ENCODE measurements around the gene SVBP.

The SVBP gene

DNA sequence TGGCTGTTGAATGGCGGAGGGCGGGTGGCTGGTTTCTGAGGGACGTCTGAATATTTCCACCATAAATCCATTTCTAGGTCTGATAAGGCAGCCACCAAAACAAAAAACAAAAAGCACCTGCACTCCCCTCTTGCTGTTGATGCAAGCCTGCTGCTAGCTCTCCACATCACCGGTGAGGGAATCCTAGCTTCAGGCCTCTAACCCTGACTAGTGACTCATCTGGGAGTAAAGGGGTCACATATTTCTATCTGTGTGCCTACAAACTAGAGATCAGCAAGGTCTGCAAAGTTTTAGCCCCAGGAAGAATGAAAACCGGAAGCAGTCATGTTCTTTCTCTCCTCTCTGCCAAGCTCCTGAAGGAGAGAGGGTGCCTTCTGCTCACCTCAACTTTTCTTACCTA lies 10.6 kb downstream of the SVBP start:
- ChIA-PET CTCF (interaction anchor here (1.0 to 1.2 kb wide), 2 partner anchors 26 to 29 kb away, joined by 3 to 4 read pairs; no protein-coding TSS in a partner anchor), POLR2A (no interaction called here)
- TF ChIP-seq, protein P1, sequence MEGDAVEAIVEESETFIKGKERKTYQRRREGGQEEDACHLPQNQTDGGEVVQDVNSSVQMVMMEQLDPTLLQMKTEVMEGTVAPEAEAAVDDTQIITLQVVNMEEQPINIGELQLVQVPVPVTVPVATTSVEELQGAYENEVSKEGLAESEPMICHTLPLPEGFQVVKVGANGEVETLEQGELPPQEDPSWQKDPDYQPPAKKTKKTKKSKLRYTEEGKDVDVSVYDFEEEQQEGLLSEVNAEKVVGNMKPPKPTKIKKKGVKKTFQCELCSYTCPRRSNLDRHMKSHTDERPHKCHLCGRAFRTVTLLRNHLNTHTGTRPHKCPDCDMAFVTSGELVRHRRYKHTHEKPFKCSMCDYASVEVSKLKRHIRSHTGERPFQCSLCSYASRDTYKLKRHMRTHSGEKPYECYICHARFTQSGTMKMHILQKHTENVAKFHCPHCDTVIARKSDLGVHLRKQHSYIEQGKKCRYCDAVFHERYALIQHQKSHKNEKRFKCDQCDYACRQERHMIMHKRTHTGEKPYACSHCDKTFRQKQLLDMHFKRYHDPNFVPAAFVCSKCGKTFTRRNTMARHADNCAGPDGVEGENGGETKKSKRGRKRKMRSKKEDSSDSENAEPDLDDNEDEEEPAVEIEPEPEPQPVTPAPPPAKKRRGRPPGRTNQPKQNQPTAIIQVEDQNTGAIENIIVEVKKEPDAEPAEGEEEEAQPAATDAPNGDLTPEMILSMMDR (IDR thresholded peaks at IDR 0.05; ENCODE audit: control extremely low read depth, extremely low read depth, low read depth, missing control alignments), result no peak
- DNase-seq (ENCODE audit: extremely low spot score), result no peak

DNA sequence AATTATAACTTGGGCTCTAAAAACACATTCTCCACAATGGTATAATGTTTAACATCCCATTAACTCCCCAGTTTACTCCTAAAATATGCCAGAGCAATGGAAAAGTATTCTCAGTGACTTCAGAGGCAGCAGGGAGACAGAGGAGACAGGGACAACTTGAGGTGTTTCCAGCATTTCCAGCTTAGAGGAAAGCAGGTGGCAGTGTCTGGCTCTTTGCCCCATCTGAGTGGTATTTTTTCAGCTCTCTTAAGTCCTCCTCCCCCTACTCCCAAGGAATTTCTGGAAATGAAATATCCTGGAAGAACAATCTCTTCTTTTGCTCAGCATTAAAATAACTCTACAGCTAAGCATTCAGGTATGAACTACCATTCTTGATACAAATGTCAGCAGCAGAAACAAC lies 11.0 kb downstream of the SVBP start:
- CTCF ChIA-PET, result interaction anchor here (1.0 to 1.2 kb wide), 3 partner anchors 26 to 28 kb away, joined by 3 to 4 read pairs (median 3); no protein-coding TSS in a partner anchor

DNA sequence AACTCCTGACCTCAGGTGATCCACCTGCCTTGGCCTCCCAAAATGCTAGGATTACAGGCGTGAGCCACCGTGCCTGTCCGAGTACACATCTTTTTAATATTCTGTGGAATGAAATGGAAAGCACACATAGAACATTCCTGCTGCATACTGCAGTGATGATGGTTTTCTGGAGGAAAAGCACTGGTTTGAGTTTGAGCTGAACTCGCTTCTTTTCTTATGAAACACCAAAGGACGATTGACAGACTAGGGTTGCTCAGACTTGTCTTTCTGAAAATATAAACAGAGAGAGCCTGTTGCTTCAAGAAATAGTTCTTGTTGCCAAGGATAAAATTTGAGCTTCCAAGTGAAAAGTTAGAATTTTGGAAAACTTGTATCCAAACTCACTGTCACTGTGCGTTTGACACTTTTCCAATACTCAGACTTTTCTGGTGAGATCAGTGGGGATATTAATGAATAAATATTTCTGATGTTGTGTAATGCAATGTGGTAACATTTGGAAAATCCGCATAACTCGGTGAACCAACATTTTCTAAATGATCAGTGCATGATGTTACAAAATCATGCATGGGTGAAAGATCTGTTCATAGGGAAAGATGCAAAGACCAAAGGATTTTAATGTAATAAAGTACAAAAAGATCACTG lies 15.2 kb downstream of the SVBP start:
- TF ChIP-seq, protein P1 (IDR thresholded peaks at IDR 0.05; ENCODE audit: control extremely low read depth, extremely low read depth, low read depth, missing control alignments), result no peak
- DNase-seq (ENCODE audit: extremely low spot score), result no peak
- ChIA-PET CTCF (interaction anchor here (1.0 to 1.3 kb wide), 2 partner anchors 14 to 18 kb away, joined by 3 read pairs; partner anchors contain the start of gene ERMAP), POLR2A (no interaction called here)

More for the DNA sequence above, 11.0 kb downstream of the SVBP start:
- DNase-seq (ENCODE audit: extremely low spot score), result no peak
- TF ChIP-seq, protein P1 (IDR thresholded peaks at IDR 0.05; ENCODE audit: control extremely low read depth, extremely low read depth, low read depth, missing control alignments), result no peak
- POLR2A ChIA-PET, result no interaction called here

DNA sequence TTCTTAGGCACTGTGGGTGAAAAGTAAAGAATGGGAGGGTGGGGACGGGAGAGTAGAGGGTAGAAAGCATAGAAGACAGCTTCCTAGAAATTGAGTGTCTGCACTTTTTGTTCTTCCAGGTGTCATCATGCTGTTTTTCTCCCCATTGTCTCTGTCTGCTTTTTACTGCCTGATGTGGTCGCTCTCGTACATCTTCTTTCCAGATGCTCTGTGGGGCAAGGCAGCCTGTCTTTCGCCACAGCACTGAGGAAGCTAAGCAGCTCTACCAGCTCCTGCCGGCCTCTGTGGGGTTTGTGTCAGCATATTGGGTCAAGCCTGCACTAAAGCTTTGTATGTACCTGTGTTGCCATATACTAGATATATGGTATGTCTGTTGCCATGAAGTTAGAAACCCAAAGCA lies 19.2 kb downstream of the SVBP start:
- ChIA-PET POLR2A (no interaction called here), CTCF (interaction anchor here (0.8 to 1.2 kb wide), 3 partner anchors 18 to 276 kb away, joined by 3 read pairs; no protein-coding TSS in a partner anchor)
- TF ChIP-seq, protein P1 (IDR thresholded peaks at IDR 0.05; ENCODE audit: control extremely low read depth, extremely low read depth, low read depth, missing control alignments), result no peak
- no peak for DNase-seq (ENCODE audit: extremely low spot score)

DNA sequence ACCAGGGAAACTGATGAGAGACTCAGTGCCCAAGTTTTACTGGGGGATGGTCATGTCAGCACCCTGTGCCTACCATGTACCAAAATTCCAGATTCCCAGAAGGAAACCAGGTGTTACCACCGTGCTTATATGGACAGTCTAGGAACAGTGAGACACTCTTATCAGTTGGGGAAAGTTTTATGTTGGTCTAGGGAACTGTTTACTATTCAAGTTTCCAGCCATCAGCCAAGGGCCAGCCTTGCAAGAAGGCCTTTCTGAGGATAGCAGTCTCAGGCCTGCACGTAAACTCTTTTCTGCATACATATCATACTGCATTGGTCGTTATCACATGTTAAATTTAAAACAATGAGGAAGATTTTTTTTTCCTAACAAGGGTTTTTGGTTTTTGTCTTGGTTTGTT lies 19.8 kb downstream of the SVBP start:
- ChIA-PET POLR2A (no interaction called here), CTCF (interaction anchor here (0.8 to 1.2 kb wide), 3 partner anchors 17 to 276 kb away, joined by 3 read pairs; no protein-coding TSS in a partner anchor)
- TF ChIP-seq, protein P1 (IDR thresholded peaks at IDR 0.05; ENCODE audit: control extremely low read depth, extremely low read depth, low read depth, missing control alignments), result no peak
- DNase-seq (ENCODE audit: extremely low spot score), result no peak

DNA sequence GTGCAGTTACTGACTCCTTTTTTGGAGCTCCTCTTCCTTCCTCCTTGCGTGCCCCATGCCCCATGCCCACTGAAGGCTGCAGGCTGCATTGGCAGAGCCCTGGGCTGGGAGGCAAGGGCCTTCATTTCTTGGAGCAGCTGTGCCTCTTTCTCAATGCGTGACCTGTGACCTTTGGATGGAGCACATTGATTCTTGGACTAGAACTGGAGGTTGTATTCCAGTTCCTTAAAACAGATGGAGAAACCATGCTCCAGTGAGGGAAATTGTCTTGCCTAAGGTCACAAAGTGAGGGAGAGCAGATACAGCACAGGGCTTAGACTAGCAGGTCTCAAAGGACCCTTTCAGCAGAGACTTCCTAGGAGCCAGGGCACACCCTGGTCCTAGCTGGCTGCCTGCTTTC lies 23.4 kb downstream of the SVBP start:
- ChIA-PET CTCF (interaction anchor here (1.2 to 1.3 kb wide), 2 partner anchors 15 to 38 kb away, joined by 3 to 5 read pairs; no protein-coding TSS in a partner anchor), POLR2A (no interaction called here)
- DNase-seq (ENCODE audit: extremely low spot score), result no peak
- TF ChIP-seq, protein P1 (IDR thresholded peaks at IDR 0.05; ENCODE audit: control extremely low read depth, extremely low read depth, low read depth, missing control alignments), result no peak

All from GM10248 (cell line).